Type B pancreatic cell (in vitro differentiated cells): ENCODE measurements around the gene DOCK4. TPM values are rescaled to one million over a fixed set of nuclear protein-coding genes. Genes with fewer than 3 reads are reported as not detected.

Source experiments
- DNase-seq: peaks from one replicate; pipeline ENCODE4 v3.0.0; 2021; ENCODE audit warnings: mixed read lengths; ENCODE audit not compliant: unreplicated experiment; ENCODE audit errors: extremely low spot score
- H3K27ac Mint-ChIP-seq: 2 replicates; pipeline ENCODE4 v1.8.0; 2021; ENCODE audit warnings: mild to moderate bottlenecking, mixed read lengths
- H3K27me3 Mint-ChIP-seq: 2 replicates; pipeline ENCODE4 v1.8.0; 2021; ENCODE audit warnings: mixed read lengths
- H3K36me3 Mint-ChIP-seq: 2 replicates; pipeline ENCODE4 v1.8.0; 2021; ENCODE audit warnings: mixed read lengths
- H3K4me1 Mint-ChIP-seq: one replicate; pipeline ENCODE4 v1.8.0; 2021; ENCODE audit warnings: mixed read lengths; ENCODE audit not compliant: unreplicated experiment
- H3K4me3 Mint-ChIP-seq: 2 replicates; pipeline ENCODE4 v1.8.0; 2021; ENCODE audit warnings: mild to moderate bottlenecking, mixed read lengths
- H3K9me3 Mint-ChIP-seq: 2 replicates; pipeline ENCODE4 v1.8.0; 2021; ENCODE audit warnings: mixed read lengths
- total RNA-seq: library from RNA; stranded (reverse); gene quantifications from 2 replicates; pipeline ENCODE4 v1.2.1, GENCODE V29; 2021; ENCODE audit warnings: low replicate concordance
- TF ChIP-seq, protein P1 (sequence below): fragments of 200-600 bp; sonication (generic); conservative IDR thresholded peaks from 2 replicates; pipeline ENCODE4 v1.5.0; 2021; ENCODE audit warnings: antibody characterized with exemption, mild to moderate bottlenecking

Gene DOCK4
- total RNA-seq, 1 donor from 2014 or later: 24.6 TPM

- H3K4me3 Mint-ChIP-seq: no peak overlapping the region
- H3K4me1 Mint-ChIP-seq: peaks cover 17% of the 10 kb centered on the region
- no peak for DNase-seq
- TF ChIP-seq, protein P1, sequence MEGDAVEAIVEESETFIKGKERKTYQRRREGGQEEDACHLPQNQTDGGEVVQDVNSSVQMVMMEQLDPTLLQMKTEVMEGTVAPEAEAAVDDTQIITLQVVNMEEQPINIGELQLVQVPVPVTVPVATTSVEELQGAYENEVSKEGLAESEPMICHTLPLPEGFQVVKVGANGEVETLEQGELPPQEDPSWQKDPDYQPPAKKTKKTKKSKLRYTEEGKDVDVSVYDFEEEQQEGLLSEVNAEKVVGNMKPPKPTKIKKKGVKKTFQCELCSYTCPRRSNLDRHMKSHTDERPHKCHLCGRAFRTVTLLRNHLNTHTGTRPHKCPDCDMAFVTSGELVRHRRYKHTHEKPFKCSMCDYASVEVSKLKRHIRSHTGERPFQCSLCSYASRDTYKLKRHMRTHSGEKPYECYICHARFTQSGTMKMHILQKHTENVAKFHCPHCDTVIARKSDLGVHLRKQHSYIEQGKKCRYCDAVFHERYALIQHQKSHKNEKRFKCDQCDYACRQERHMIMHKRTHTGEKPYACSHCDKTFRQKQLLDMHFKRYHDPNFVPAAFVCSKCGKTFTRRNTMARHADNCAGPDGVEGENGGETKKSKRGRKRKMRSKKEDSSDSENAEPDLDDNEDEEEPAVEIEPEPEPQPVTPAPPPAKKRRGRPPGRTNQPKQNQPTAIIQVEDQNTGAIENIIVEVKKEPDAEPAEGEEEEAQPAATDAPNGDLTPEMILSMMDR: peak; percentile 92
- H3K27ac Mint-ChIP-seq: no peak overlapping the region
- no peaks in the 10 kb centered on the region for H3K9me3 Mint-ChIP-seq
- peaks cover 3% of the 10 kb centered on the region for H3K36me3 Mint-ChIP-seq
- no peaks in the 10 kb centered on the region for H3K27me3 Mint-ChIP-seq
Observed at GRCh38 chr7:111735661-111736551, 470.3 kb downstream of the DOCK4 start.

DNA sequence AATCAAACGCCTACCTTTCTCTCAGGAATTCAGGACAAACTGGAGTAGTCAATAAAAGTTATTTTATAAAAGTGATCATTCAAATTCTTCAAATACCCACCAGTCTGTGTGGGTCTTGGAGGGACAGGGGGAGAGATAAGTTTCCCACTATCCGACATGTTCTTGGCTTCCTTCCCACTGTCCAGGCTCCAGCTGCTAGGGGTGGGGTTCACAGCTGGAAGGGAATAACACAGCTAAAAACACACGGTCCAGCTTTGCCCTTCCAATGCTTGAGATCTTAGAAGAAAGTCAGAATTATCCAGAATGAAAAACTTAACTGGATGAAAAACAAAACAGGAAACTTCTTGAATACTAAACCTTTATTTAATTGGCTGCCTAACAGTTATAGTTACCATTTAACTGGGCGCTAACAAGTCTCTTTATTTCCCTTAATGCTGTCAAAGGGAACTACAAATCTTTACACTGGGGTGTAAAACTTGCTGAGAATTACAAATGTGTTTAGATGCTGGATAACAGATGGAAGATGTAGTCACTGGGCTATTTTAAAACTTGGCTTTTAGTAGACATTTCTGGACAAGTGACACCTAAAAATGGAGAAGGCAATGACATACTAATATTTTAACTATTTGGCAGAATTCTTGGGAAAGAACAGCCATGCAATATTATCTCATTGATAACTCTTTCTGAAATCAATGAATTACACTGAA, 471.1 kb downstream of the DOCK4 start:
- peaks cover 3% of the 10 kb centered on the region for H3K36me3 Mint-ChIP-seq
- H3K27ac Mint-ChIP-seq: no peak overlapping the region
- H3K4me1 Mint-ChIP-seq: peaks cover 17% of the 10 kb centered on the region
- no peaks in the 10 kb centered on the region for H3K9me3 Mint-ChIP-seq
- TF ChIP-seq, protein P1: no peak
- no peak overlapping the region for H3K4me3 Mint-ChIP-seq
- H3K27me3 Mint-ChIP-seq: no peaks in the 10 kb centered on the region
- no peak for DNase-seq

DNA sequence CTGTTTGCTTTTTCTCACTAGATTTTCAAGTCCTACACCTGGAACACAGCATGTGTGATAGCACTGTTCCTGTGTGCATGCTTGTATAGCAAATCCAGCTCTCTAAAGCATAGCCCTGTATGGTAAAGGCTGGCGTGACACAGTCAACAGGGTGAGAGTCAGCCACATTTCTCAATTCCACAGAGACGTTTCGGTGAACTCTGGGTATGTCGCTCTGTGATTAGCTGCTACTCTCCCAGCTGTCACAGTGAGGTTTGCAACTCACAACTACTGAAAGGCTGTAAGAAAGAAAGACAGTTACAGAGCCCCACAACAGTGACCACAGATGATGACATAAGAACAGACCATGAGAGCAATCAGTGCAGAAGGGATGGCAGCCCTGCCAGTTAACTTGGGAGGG, 473.3 kb downstream of the DOCK4 start:
- Mint-ChIP-seq H3K4me3 (no peak overlapping the region), H3K9me3 (no peaks in the 10 kb centered on the region)
- TF ChIP-seq, protein P1: no peak

DNA sequence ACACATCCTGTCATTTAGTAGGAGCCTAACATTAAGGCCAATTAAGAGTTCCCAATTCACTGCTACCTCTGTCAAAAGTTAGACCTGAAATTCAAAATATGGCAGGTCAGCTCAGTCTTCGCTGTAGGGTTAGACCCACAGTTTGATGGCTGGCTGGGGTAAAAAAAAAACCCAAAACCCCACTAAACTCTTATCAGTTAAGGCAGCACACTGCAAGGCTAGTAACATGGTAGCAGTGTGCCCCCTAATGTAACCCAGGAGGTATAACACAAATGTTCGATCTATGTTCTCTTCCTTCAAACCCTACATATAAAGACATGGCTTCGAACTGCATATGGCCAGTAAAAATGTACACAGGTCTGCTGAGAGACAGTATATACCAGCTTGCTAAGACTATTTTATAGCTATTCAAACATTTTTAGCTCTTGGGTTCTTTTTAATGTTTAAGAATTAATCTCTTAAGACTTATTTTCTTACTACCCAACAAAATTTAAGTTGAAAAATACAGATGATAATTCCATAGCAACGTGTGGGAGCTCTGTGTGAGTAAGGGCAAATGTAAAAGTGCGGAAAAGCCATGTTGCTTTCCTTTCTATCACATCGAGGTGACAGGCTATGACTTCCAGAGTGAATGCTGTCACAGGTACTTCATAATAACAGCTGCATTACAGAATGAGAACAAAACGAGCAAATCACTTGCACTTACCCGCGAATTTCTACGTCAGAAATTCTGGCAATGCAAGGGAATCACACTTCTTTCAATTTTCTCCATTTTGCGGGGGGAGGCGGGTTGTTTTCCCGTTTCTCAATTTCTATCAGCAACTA, 475.5 kb downstream of the DOCK4 start:
- H3K27me3 Mint-ChIP-seq: no peaks in the 10 kb centered on the region
- no peak for DNase-seq
- H3K4me3 Mint-ChIP-seq: no peak overlapping the region
- no peak overlapping the region for H3K27ac Mint-ChIP-seq
- peaks cover 13% of the 10 kb centered on the region for H3K4me1 Mint-ChIP-seq
- no peaks in the 10 kb centered on the region for H3K9me3 Mint-ChIP-seq
- TF ChIP-seq, protein P1: peak; percentile 71
- H3K36me3 Mint-ChIP-seq: peaks cover 3% of the 10 kb centered on the region

More for the DNA sequence above, 473.3 kb downstream of the DOCK4 start:
- Mint-ChIP-seq H3K27ac (no peak overlapping the region), H3K36me3 (peaks cover 3% of the 10 kb centered on the region), H3K27me3 (no peaks in the 10 kb centered on the region), H3K4me1 (peaks cover 17% of the 10 kb centered on the region)
- no peak for DNase-seq

DNA sequence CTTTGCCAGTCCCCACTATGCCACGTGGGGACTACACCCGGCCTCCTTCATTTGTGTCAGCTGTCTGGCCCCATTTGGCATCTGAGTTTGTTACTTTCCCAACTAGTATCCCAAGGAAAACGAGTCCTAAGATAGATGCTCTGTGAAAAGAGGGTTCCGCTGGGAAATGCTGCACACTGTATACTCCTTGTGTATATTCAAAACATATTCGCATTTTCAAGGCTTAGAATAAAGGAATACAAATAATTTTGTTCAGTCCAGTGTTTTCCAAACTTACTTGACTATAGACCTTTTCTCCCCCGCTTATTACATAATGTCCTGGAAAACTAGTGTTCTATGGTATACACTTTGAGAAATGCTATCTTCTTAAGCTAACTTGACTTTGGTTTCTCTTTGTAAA, 476.1 kb downstream of the DOCK4 start:
- H3K36me3 Mint-ChIP-seq: peaks cover 3% of the 10 kb centered on the region
- no peak for DNase-seq
- no peak overlapping the region for H3K27ac Mint-ChIP-seq
- H3K27me3 Mint-ChIP-seq: no peaks in the 10 kb centered on the region
- no peaks in the 10 kb centered on the region for H3K9me3 Mint-ChIP-seq
- no peak overlapping the region for H3K4me3 Mint-ChIP-seq
- H3K4me1 Mint-ChIP-seq: peaks cover 6% of the 10 kb centered on the region
- TF ChIP-seq, protein P1: no peak
